BJ (cell line): Measurements from ENCODE around the gene GSDME. TPM values are rescaled to one million over a fixed set of nuclear protein-coding genes. Genes with fewer than 3 reads are reported as not detected.

ENCODE experiments used
- CTCF ChIA-PET: fragments of 350-600 bp; formaldehyde crosslinking; extraction: SDS; loops from one replicate; lab custom pipeline; 2021; ENCODE audit warnings: antibody characterized with exemption, inconsistent platforms; lab: Yijun Ruan, JAX
- POLR2A ChIA-PET: fragments of 300-600 bp; sonication (Branson Sonifier 250); formaldehyde crosslinking; extraction: SDS; loops from one replicate; lab custom pipeline; 2021; ENCODE audit warnings: antibody characterized with exemption; lab: Charles Lee
- DNase-seq: peaks from one replicate; pipeline ENCODE4 v3.0.0-alpha.2; 2011; ENCODE audit warnings: low read depth
- H3K27me3 ChIP-seq: 2 replicates; pipeline ENCODE4 v1.6.0; 2011; ENCODE audit warnings: low read length; ENCODE audit not compliant: control insufficient read depth, insufficient read depth
- H3K36me3 ChIP-seq: 2 replicates; pipeline ENCODE4 v1.5.1; 2011; ENCODE audit warnings: low read length; ENCODE audit not compliant: control insufficient read depth, insufficient read depth
- H3K4me3 ChIP-seq: 2 replicates; pipeline ENCODE4 v1.5.1; 2011; ENCODE audit warnings: low read depth, mild to moderate bottlenecking, control low read depth, low read length
- CTCF ChIP-seq: IDR thresholded peaks from 2 replicates; pipeline ENCODE4 v1.5.1; 2011; ENCODE audit warnings: low read depth, mild to moderate bottlenecking, control low read depth, inconsistent platforms, low read length, moderate library complexity; ENCODE audit not compliant: insufficient read depth
- polyA plus RNA-seq: library from polyadenylated mRNA; depleted of rRNA; stranded (reverse); fragments of >200 nt; gene quantifications from 2 replicates; pipeline ENCODE4 v1.2.3, GENCODE V29; 2011

Gene GSDME
- polyA plus RNA-seq, 1 experiment = 44.3 TPM

- no peaks in the 10 kb centered on the region for H3K36me3 ChIP-seq
- CTCF ChIA-PET = interaction anchor here (1.4 to 2.9 kb wide), 2 partner anchors 13 to 26 kb away, joined by 4 to 12 read pairs; no protein-coding TSS in a partner anchor
- no peak overlapping the region for H3K4me3 ChIP-seq
- POLR2A ChIA-PET = no interaction called here
- no peak for TF ChIP-seq CTCF
- no peaks in the 10 kb centered on the region for H3K27me3 ChIP-seq
- no peak for DNase-seq
Measured at GRCh38 chr7:24728503-24729364, 28.5 kb downstream of the GSDME start.

- ChIA-PET CTCF (no interaction called here), POLR2A (no interaction called here)
- H3K36me3 ChIP-seq = no peaks in the 10 kb centered on the region
- no peak overlapping the region for H3K4me3 ChIP-seq
- H3K27me3 ChIP-seq = no peaks in the 10 kb centered on the region
- TF ChIP-seq CTCF = no peak
- no peak for DNase-seq
Measured at GRCh38 chr7:24728121-24728500, 29.2 kb downstream of the GSDME start.

GRCh38 chr7:24727154-24728120 lies 29.8 kb downstream of the GSDME start:
- ChIA-PET CTCF (interaction anchor here (1.0 kb wide), 1 partner anchor 366 kb away, joined by 3 read pairs; no protein-coding TSS in a partner anchor), POLR2A (no interaction called here)
- H3K27me3 ChIP-seq = no peaks in the 10 kb centered on the region
- TF ChIP-seq CTCF = no peak
- DNase-seq = no peak
- no peak overlapping the region for H3K4me3 ChIP-seq
- no peaks in the 10 kb centered on the region for H3K36me3 ChIP-seq

GRCh38 chr7:24725554-24726241 lies 31.6 kb downstream of the GSDME start:
- TF ChIP-seq CTCF = no peak
- ChIA-PET CTCF (interaction anchor here (1.8 kb wide), 1 partner anchor 10 kb away, joined by 5 read pairs; no protein-coding TSS in a partner anchor), POLR2A (no interaction called here)
- Histone ChIP-seq H3K36me3 (no peaks in the 10 kb centered on the region), H3K27me3 (no peaks in the 10 kb centered on the region), H3K4me3 (no peak overlapping the region)
- no peak for DNase-seq
